ENCODE data around the gene FXYD2. TPM values are rescaled to one million over a fixed set of nuclear protein-coding genes. Genes with fewer than 3 reads are reported as not detected.
A peak's percentile ranks its signal among the peaks of the same experiment; 100 is the strongest.
"Not testable (repeated sequence)": the region's sequence is repeated elsewhere in the genome, so short reads cannot be mapped to it uniquely, and the experiment has no call there.

The FXYD2 gene
- 1.4 TPM for total RNA-seq
- long read RNA-seq = 0 reads

GRCh38 chr11:117824571-117825537 lies at the start of gene FXYD2:
FXYD2 (minus strand) TSS chr11:117824744; CDS start chr11:117824678, 66 bp downstream.
- intact Hi-C loops (cut with micrococcal nuclease) = no loop called here
- peak; percentile 78 for DNase-seq
- ATAC-seq = peak; percentile 67

GRCh38 chr11:117873828-117874125 lies 49.2 kb upstream of the FXYD2 start:
- ATAC-seq = no peak
- no peak for DNase-seq
- intact Hi-C loops (cut with micrococcal nuclease) = no loop called here

GRCh38 chr11:117872975-117873827 lies 48.7 kb upstream of the FXYD2 start:
- ATAC-seq (no peak), DNase-seq (no peak)
- intact Hi-C loops (cut with micrococcal nuclease) = no loop called here

GRCh38 chr11:117872420-117872961 lies 47.9 kb upstream of the FXYD2 start:
- intact Hi-C loops (cut with micrococcal nuclease) = no loop called here
- DNase-seq = peak; percentile 59
- ATAC-seq = peak; percentile 22

- DNase-seq (no peak), ATAC-seq (no peak)
- intact Hi-C loops (cut with micrococcal nuclease) = no loop called here
Measured at GRCh38 chr11:117871784-117872183, 47.2 kb upstream of the FXYD2 start.

- no peak for DNase-seq
- intact Hi-C loops (cut with micrococcal nuclease) = no loop called here
- no peak for ATAC-seq
Measured at GRCh38 chr11:117871160-117871559, 46.6 kb upstream of the FXYD2 start.

GRCh38 chr11:117870103-117870952 lies 45.8 kb upstream of the FXYD2 start:
- intact Hi-C loops (cut with micrococcal nuclease) = no loop called here
- ATAC-seq (no peak), DNase-seq (no peak)

GRCh38 chr11:117869604-117870003 lies 45.1 kb upstream of the FXYD2 start:
- intact Hi-C loops (cut with micrococcal nuclease) = no loop called here
- DNase-seq (no peak), ATAC-seq (no peak)

- no peak for ATAC-seq
- intact Hi-C loops (cut with micrococcal nuclease) = no loop called here
- no peak for DNase-seq
Measured at GRCh38 chr11:117868815-117869561, 44.4 kb upstream of the FXYD2 start.

GRCh38 chr11:117868088-117868487 lies 43.5 kb upstream of the FXYD2 start:
- ATAC-seq (no peak), DNase-seq (no peak)
- intact Hi-C loops (cut with micrococcal nuclease) = no loop called here

GRCh38 chr11:117866526-117866925 lies 42.0 kb upstream of the FXYD2 start:
- intact Hi-C loops (cut with micrococcal nuclease) = no loop called here
- ATAC-seq = peak; percentile 15

GRCh38 chr11:117865546-117865945 lies 41.0 kb upstream of the FXYD2 start:
- intact Hi-C loops (cut with micrococcal nuclease); ATAC-seq; DNase-seq: not testable (repeated sequence)

More at GRCh38 chr11:117866526-117866925, 42.0 kb upstream of the FXYD2 start:
- no peak for DNase-seq

- DNase-seq (no peak), ATAC-seq (no peak)
- intact Hi-C loops (cut with micrococcal nuclease) = no loop called here
Measured at GRCh38 chr11:117863383-117863782, 38.8 kb upstream of the FXYD2 start.

- DNase-seq = no peak
- no peak for ATAC-seq
- intact Hi-C loops (cut with micrococcal nuclease) = no loop called here
Measured at GRCh38 chr11:117862753-117863152, 38.2 kb upstream of the FXYD2 start.

GRCh38 chr11:117862019-117862725 lies 37.6 kb upstream of the FXYD2 start:
- ATAC-seq (peak; percentile 52), DNase-seq (peak; percentile 60)
- intact Hi-C loops (cut with micrococcal nuclease) = no loop called here

GRCh38 chr11:117861151-117862018 lies 36.8 kb upstream of the FXYD2 start:
- peak; percentile 75 for DNase-seq
- peak; percentile 79 for ATAC-seq
- intact Hi-C loops (cut with micrococcal nuclease) = no loop called here

GRCh38 chr11:117860139-117860538 lies 35.6 kb upstream of the FXYD2 start:
- DNase-seq = no peak
- intact Hi-C loops (cut with micrococcal nuclease) = no loop called here
- ATAC-seq = no peak

Measured in left ventricle myocardium superior (tissue), 1 donor.